Mesendoderm (in vitro differentiated cells): ENCODE results near the gene SNRPA1.

Experiments
- DNase-seq: peaks from one replicate; pipeline ENCODE4 v3.0.0; 2013
- H2AK5ac ChIP-seq: 2 replicates; pipeline ENCODE4 v1.6.1; 2013; ENCODE audit warnings: low read length, inconsistent platforms
- H2BK120ac ChIP-seq: 2 replicates; pipeline ENCODE4 v1.6.1; 2013; ENCODE audit warnings: low read depth, mild to moderate bottlenecking, low read length, moderate library complexity, mixed read lengths
- H2BK15ac ChIP-seq: replicated peaks from 2 replicates; pipeline ENCODE4 v1.6.1; 2013; ENCODE audit warnings: low read depth, mild to moderate bottlenecking, moderate library complexity
- H2BK5ac ChIP-seq: 2 replicates; pipeline ENCODE4 v1.6.1; 2013; ENCODE audit warnings: low read length, inconsistent platforms
- H3K18ac ChIP-seq: 2 replicates; pipeline ENCODE4 v1.6.1; 2013; ENCODE audit warnings: mild to moderate bottlenecking, low read length, mixed read lengths
- H3K23ac ChIP-seq: one replicate; pipeline ENCODE4 v1.6.1; 2013; ENCODE audit warnings: low read length
- H3K27ac ChIP-seq: 2 replicates; pipeline ENCODE4 v1.5.1; 2013; ENCODE audit warnings: low read depth, mild to moderate bottlenecking, inconsistent platforms, low read length, moderate library complexity
- H3K27me3 ChIP-seq: 2 replicates; pipeline ENCODE4 v1.6.1; 2013; ENCODE audit warnings: low read length, control low read depth, mild to moderate bottlenecking, inconsistent platforms; ENCODE audit not compliant: insufficient read depth, poor library complexity
- H3K36me3 ChIP-seq: 2 replicates; pipeline ENCODE4 v1.6.1; 2013; ENCODE audit warnings: low read length, inconsistent platforms; ENCODE audit not compliant: control insufficient read depth, insufficient read depth
- H3K4ac ChIP-seq: one replicate; pipeline ENCODE4 v1.6.1; 2013; ENCODE audit warnings: low read depth, mild to moderate bottlenecking, low read length, moderate library complexity
- H3K4me1 ChIP-seq: 2 replicates; pipeline ENCODE4 v1.6.1; 2013; ENCODE audit warnings: low read depth, low read length, inconsistent platforms; ENCODE audit not compliant: control insufficient read depth
- H3K4me2 ChIP-seq: 2 replicates; pipeline ENCODE4 v1.6.1; 2013; ENCODE audit warnings: low read length
- H3K4me3 ChIP-seq: 2 replicates; pipeline ENCODE4 v1.5.1; 2013; ENCODE audit warnings: mild to moderate bottlenecking, low read length
- H3K56ac ChIP-seq: one replicate; pipeline ENCODE4 v1.6.1; 2013; ENCODE audit warnings: low read length
- H3K79me1 ChIP-seq: 2 replicates; pipeline ENCODE4 v1.6.1; 2013; ENCODE audit warnings: low read length, inconsistent platforms
- H3K79me2 ChIP-seq: 2 replicates; pipeline ENCODE4 v1.6.1; 2013; ENCODE audit warnings: mild to moderate bottlenecking, low read length; ENCODE audit not compliant: control insufficient read depth, insufficient read depth
- H3K9ac ChIP-seq: 2 replicates; pipeline ENCODE4 v1.6.1; 2013; ENCODE audit warnings: low read length, inconsistent platforms
- H4K5ac ChIP-seq: one replicate; pipeline ENCODE4 v1.6.1; 2013; ENCODE audit warnings: low read length
- H4K8ac ChIP-seq: one replicate; pipeline ENCODE4 v1.6.1; 2013; ENCODE audit warnings: low read depth, mild to moderate bottlenecking, control low read depth, low read length, moderate library complexity
- WGBS: extraction: QIAGEN DNeasy Blood & Tissue Kit; methylation state at CpG from one replicate; pipeline ENCODE4 v1.1.7; 2013; ENCODE audit warnings: low lambda C conversion rate, missing lambda C conversion rate; ENCODE audit not compliant: insufficient coverage; ENCODE audit errors: extremely low coverage; 5-methylcytosine and 5-hydroxymethylcytosine counted together

SNRPA1 gene

DNA sequence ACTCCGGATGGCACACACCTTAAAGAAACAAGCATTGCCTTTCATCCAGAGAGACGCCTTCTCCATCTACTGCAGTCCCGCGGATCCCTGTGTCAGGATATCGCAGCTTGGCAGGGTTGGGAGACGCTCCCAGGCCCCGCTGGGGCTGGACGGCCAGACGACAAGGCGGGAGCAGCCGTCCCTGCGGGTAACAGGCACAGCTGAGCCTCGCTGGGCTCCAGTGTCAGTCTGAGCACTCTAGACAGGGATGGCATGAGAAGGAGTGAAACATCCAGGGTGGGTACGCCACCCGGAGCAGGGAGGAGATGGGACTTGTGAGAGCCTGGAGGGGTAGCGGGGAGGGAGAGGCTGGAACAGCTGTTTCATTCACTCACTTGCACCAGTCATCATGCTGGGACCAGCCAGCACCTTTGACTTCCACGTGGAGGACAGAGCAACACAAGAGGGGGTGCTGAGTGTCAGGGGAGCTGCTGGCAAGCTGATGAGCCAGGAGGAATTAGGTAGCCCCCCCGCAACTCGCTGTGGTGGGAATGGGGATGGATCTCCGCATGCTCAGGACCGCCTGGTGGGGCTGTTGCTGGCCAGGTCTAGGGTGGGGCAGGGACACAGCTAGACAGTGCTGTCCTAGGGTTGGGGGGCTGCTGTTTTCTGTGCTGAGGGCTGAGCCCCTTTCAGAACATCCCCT is 31.6 kb upstream of the SNRPA1 start:
- Histone ChIP-seq H3K56ac (no peak overlapping the region), H2BK5ac (no peak overlapping the region), H3K18ac (no peak overlapping the region), H3K27me3 (no peaks in the 10 kb centered on the region), H4K5ac (no peak overlapping the region), H3K23ac (no peak overlapping the region), H2BK15ac (no peak overlapping the region), H3K79me2 (no peaks in the 10 kb centered on the region), H3K27ac (no peak overlapping the region), H3K79me1 (no peaks in the 10 kb centered on the region), H3K4me1 (no peaks in the 10 kb centered on the region), H3K4me2 (no peak overlapping the region), H3K4ac (no peak overlapping the region), H3K9ac (no peak overlapping the region), H2BK120ac (no peak overlapping the region), H3K4me3 (no peak overlapping the region), H4K8ac (no peak overlapping the region), H3K36me3 (no peaks in the 10 kb centered on the region), H2AK5ac (no peak overlapping the region)
- WGBS: no CpG with 5 or more reads among the region's 21 CpGs
- DNase-seq: no peak

DNA sequence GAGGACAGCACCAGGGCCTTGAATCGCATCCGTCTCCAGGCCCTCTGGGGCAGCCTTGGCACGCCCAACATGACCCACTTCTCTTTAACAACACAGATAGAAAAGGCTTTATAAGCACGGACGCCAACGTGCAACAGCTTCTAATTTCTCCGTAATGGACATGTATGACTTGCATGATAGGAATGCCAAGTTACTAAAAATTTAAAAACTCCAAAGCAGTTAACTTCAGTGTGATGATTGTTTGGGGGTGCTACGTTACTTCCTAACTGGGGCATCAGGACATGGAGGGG is 30.9 kb upstream of the SNRPA1 start:
- H3K56ac ChIP-seq: no peak overlapping the region
- no peak overlapping the region for H3K9ac ChIP-seq
- no peak overlapping the region for H2BK120ac ChIP-seq
- no peaks in the 10 kb centered on the region for H3K27me3 ChIP-seq
- H2BK5ac ChIP-seq: no peak overlapping the region
- no peaks in the 10 kb centered on the region for H3K79me2 ChIP-seq
- H4K8ac ChIP-seq: no peak overlapping the region
- H3K4me1 ChIP-seq: no peaks in the 10 kb centered on the region
- H2AK5ac ChIP-seq: no peak overlapping the region
- H3K79me1 ChIP-seq: no peaks in the 10 kb centered on the region
- H3K18ac ChIP-seq: no peak overlapping the region
- no peak overlapping the region for H2BK15ac ChIP-seq
- no CpG with 5 or more reads among the region's 8 CpGs for WGBS
- H3K4me2 ChIP-seq: no peak overlapping the region
- no peak for DNase-seq
- H3K4me3 ChIP-seq: no peak overlapping the region
- H3K27ac ChIP-seq: no peak overlapping the region
- no peak overlapping the region for H3K4ac ChIP-seq
- H3K23ac ChIP-seq: no peak overlapping the region
- H3K36me3 ChIP-seq: no peaks in the 10 kb centered on the region
- H4K5ac ChIP-seq: no peak overlapping the region

DNA sequence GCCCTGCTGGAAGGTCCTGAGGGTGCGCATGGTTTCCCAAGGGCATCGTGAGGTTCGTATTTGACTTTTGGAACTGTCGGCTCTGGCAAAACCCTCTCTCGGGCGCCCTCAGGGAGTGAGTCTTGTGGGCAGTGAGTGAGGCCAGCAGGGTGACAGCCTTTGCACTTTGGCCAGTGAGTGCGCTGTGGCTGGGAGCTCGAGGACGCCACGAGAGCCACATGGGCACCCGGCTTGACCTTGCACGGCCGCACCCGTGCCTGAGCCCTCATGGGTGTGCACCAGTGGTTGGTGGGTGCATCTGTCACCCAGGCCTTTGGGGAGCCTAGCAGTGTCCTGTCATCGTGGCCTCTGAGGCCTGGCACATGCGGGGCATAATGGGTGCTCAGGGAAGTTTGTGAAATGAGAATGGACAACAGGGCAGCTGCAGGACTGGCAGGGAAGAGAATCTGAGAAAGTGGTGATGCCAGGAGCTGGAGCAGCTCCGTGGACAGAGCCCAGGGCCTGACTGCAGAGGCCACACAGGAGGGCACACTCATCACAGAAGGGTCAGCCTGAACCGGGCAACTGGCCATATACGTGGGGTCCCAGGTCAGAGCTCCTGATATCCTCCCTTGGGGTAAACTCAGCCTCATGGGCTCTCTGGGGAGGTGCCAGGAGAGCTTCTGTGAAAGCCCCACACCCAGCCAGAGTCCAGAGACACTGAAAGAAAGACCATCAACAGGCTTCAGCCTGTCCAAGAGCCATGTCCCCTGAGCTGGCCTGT is 30.4 kb upstream of the SNRPA1 start:
- Histone ChIP-seq H3K4me2 (no peak overlapping the region), H3K27ac (no peak overlapping the region), H2BK5ac (no peak overlapping the region), H3K4ac (no peak overlapping the region), H3K9ac (no peak overlapping the region), H2BK15ac (no peak overlapping the region), H3K79me2 (no peaks in the 10 kb centered on the region), H4K8ac (no peak overlapping the region), H3K79me1 (no peaks in the 10 kb centered on the region), H2AK5ac (no peak overlapping the region), H3K36me3 (no peaks in the 10 kb centered on the region), H3K23ac (no peak overlapping the region), H2BK120ac (no peak overlapping the region), H3K56ac (no peak overlapping the region), H3K27me3 (no peaks in the 10 kb centered on the region), H3K4me1 (no peaks in the 10 kb centered on the region), H3K4me3 (no peak overlapping the region), H3K18ac (no peak overlapping the region), H4K5ac (no peak overlapping the region)
- DNase-seq: no peak
- no CpG with 5 or more reads among the region's 19 CpGs for WGBS

DNA sequence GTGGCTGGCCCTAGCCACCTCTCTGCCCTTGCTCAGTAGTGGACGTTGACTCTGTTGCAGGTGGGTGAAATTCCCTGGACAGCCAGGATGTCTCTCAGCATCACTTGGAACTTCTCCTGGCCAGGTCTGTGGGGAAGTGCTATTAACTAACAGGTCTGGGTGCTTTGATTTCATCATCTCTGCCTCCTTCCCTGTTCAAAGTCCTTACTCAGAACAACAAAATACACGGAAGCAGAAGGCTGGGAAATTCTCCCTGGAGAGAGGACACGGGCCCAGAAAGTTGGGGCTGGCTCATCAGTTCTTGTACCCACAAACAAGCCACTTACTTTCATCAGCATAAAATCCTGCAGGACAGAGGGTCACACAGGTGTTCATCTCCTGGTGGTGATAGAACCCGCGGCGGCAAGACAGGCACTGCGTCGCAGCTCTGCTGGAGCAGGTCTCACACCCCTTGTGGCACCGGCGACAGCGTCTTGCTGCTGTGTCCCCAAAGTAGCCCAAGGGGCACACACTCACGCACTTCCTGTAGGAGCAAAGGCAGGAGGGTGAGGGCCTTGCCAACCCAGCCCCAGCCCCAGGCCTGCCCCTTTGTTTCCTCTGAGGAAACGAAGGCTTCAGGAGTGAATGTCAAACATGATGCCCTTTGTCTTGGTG is 29.6 kb upstream of the SNRPA1 start:
- Histone ChIP-seq H2BK15ac (no peak overlapping the region), H3K23ac (no peak overlapping the region), H3K4me2 (no peak overlapping the region), H3K27me3 (no peaks in the 10 kb centered on the region), H2BK120ac (no peak overlapping the region), H3K56ac (no peak overlapping the region), H3K4me3 (no peak overlapping the region), H3K79me2 (no peaks in the 10 kb centered on the region), H4K8ac (no peak overlapping the region), H3K4me1 (no peaks in the 10 kb centered on the region), H3K36me3 (no peaks in the 10 kb centered on the region), H3K9ac (no peak overlapping the region), H2AK5ac (no peak overlapping the region), H4K5ac (no peak overlapping the region), H3K4ac (no peak overlapping the region), H3K79me1 (no peaks in the 10 kb centered on the region), H3K27ac (no peak overlapping the region), H3K18ac (no peak overlapping the region), H2BK5ac (no peak overlapping the region)
- DNase-seq: no peak
- no CpG with 5 or more reads among the region's 13 CpGs for WGBS

DNA sequence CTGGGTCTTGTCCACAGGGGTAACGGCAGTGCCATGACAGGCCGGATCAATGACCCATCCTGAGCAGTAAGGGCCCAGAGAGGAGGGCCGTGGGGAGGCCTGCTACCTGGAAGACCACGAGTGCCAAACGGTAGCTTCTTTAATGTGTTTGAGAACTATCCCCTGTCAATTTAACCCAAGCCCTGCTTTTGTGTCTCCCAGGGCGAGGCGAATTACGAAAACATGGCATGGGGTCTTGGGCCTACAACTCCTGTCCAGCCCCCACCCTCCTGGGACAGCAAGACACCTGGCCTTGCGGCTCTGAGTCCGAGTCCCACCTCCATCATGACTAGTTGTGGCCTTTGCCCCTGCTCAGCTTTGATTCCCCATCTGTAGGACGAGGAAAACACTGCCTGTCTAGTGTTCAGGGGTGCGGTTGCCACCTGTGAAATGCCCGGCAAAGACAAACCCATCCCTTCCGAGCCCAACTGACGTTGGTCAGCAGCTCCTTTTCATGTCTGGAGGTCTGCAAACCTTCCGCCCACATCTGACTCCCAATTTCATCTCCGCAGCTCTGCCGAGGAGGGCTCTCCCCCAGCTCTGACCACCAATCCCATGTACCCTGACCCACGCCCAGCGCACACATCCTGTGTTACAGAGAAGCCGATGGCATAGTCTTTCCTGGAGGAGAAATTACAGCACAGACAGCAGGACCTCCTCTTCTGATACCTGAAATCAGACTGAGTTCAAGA is 28.9 kb upstream of the SNRPA1 start:
- no peak overlapping the region for H3K27ac ChIP-seq
- H3K4me2 ChIP-seq: no peak overlapping the region
- no peaks in the 10 kb centered on the region for H3K4me1 ChIP-seq
- no peak overlapping the region for H4K8ac ChIP-seq
- no peak overlapping the region for H3K23ac ChIP-seq
- no peak overlapping the region for H2BK5ac ChIP-seq
- H2BK15ac ChIP-seq: no peak overlapping the region
- no peaks in the 10 kb centered on the region for H3K36me3 ChIP-seq
- no peak overlapping the region for H3K56ac ChIP-seq
- no peak overlapping the region for H3K4ac ChIP-seq
- no peak overlapping the region for H3K4me3 ChIP-seq
- no CpG with 5 or more reads among the region's 21 CpGs for WGBS
- no peak overlapping the region for H2AK5ac ChIP-seq
- H4K5ac ChIP-seq: no peak overlapping the region
- H2BK120ac ChIP-seq: no peak overlapping the region
- no peak for DNase-seq
- no peaks in the 10 kb centered on the region for H3K79me1 ChIP-seq
- H3K18ac ChIP-seq: no peak overlapping the region
- H3K27me3 ChIP-seq: no peaks in the 10 kb centered on the region
- no peaks in the 10 kb centered on the region for H3K79me2 ChIP-seq
- no peak overlapping the region for H3K9ac ChIP-seq
